Type B pancreatic cell (in vitro differentiated cells): ENCODE data around the gene OR2K2. TPM values are rescaled to one million over a fixed set of nuclear protein-coding genes. Genes with fewer than 3 reads are reported as not detected.
A peak's percentile ranks its signal among the peaks of the same experiment; 100 is the strongest.
"Not testable (repeated sequence)": the region's sequence is repeated elsewhere in the genome, so short reads cannot be mapped to it uniquely, and the experiment has no call there.

Experiments
- DNase-seq: peaks from one replicate; pipeline ENCODE4 v3.0.0; 2021; ENCODE audit warnings: mixed read lengths; ENCODE audit not compliant: unreplicated experiment; ENCODE audit errors: extremely low spot score
- H3K27ac Mint-ChIP-seq: 2 replicates; pipeline ENCODE4 v1.8.0; 2021; ENCODE audit warnings: mild to moderate bottlenecking, mixed read lengths
- H3K27me3 Mint-ChIP-seq: 2 replicates; pipeline ENCODE4 v1.8.0; 2021; ENCODE audit warnings: mixed read lengths
- H3K36me3 Mint-ChIP-seq: 2 replicates; pipeline ENCODE4 v1.8.0; 2021; ENCODE audit warnings: mixed read lengths
- H3K4me1 Mint-ChIP-seq: one replicate; pipeline ENCODE4 v1.8.0; 2021; ENCODE audit warnings: mixed read lengths; ENCODE audit not compliant: unreplicated experiment
- H3K4me3 Mint-ChIP-seq: 2 replicates; pipeline ENCODE4 v1.8.0; 2021; ENCODE audit warnings: mild to moderate bottlenecking, mixed read lengths
- H3K9me3 Mint-ChIP-seq: 2 replicates; pipeline ENCODE4 v1.8.0; 2021; ENCODE audit warnings: mixed read lengths
- CTCF ChIP-seq: fragments of 200-600 bp; sonication (generic); conservative IDR thresholded peaks from 2 replicates; pipeline ENCODE4 v1.5.0; 2021; ENCODE audit warnings: antibody characterized with exemption, mild to moderate bottlenecking
- total RNA-seq: library from RNA; stranded (reverse); gene quantifications from 2 replicates; pipeline ENCODE4 v1.2.1, GENCODE V29; 2021; ENCODE audit warnings: low replicate concordance

The OR2K2 gene
- total RNA-seq, 1 donor from 2014 or later: not detected

GRCh38 chr9:111301195-111301594, 28.8 kb downstream of the OR2K2 start:
- Mint-ChIP-seq H3K36me3 (no peaks in the 10 kb centered on the region), H3K27me3 (peaks cover 8% of the 10 kb centered on the region), H3K27ac (no peak overlapping the region), H3K4me1 (peaks cover 12% of the 10 kb centered on the region), H3K9me3 (no peaks in the 10 kb centered on the region), H3K4me3 (no peak overlapping the region)
- no peak for DNase-seq
- no peak for TF ChIP-seq CTCF

DNA sequence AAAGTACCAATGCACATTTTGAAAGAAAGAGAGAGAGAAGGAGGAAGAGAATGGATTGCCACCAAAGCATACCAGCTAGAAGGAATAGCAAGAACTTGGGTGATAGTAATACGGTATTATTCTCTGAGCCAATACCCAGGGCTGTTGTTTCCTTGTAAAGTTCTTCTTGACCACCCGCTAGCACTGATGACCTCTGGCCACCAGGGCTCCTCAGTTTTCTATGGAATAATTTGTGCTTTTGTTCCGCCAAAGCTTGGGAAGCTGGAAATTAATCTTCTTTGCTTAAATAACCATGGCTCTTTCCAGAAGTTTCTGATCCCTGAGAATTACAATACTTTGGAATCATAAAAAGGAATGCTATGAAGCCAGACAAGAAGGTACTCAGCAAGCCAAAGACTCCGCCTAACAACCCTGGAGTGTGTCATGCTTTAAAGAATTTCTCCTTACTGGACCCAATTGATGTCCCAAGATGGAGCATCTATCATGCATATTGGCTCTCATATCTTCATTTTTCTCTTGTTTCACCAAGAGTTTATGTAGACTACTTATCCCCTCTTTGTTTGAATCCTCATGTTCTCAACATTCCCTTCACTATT, 29.8 kb downstream of the OR2K2 start:
- H3K4me1 Mint-ChIP-seq: peaks cover 12% of the 10 kb centered on the region
- no peaks in the 10 kb centered on the region for H3K36me3 Mint-ChIP-seq
- peak; percentile 39 for TF ChIP-seq CTCF
- H3K4me3 Mint-ChIP-seq: no peak overlapping the region
- H3K9me3 Mint-ChIP-seq: no peaks in the 10 kb centered on the region
- DNase-seq: no peak
- H3K27ac Mint-ChIP-seq: no peak overlapping the region
- H3K27me3 Mint-ChIP-seq: peaks cover 8% of the 10 kb centered on the region

DNA sequence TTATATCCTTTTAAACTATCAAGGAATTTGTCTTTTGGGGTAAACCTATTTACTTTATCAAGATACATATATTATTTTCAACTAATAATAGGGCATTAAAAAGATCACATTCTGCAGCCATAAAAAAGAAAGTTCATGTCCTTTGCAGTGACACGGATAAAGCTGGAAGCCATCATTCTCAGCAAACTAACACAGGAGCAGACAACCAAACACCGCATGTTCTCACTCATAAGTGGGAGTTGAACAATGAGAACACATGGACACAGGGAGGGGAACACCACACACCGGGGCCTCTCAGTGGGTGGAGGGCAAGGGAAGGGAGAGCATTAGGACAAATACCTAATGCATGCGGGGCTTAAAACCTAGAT, 30.4 kb downstream of the OR2K2 start:
- H3K27ac Mint-ChIP-seq, DNase-seq, H3K4me3 Mint-ChIP-seq, H3K27me3 Mint-ChIP-seq, H3K36me3 Mint-ChIP-seq, H3K9me3 Mint-ChIP-seq: not testable (repeated sequence)
- TF ChIP-seq CTCF: peak; percentile 30
- H3K4me1 Mint-ChIP-seq: peaks cover 12% of the 10 kb centered on the region

- no peak overlapping the region for H3K27ac Mint-ChIP-seq
- H3K27me3 Mint-ChIP-seq: peaks cover 8% of the 10 kb centered on the region
- no peaks in the 10 kb centered on the region for H3K9me3 Mint-ChIP-seq
- H3K36me3 Mint-ChIP-seq: no peaks in the 10 kb centered on the region
- peaks cover 12% of the 10 kb centered on the region for H3K4me1 Mint-ChIP-seq
- peak; percentile 95 for TF ChIP-seq CTCF
- DNase-seq: no peak
- peak overlapping the region; percentile 3 for H3K4me3 Mint-ChIP-seq
These were observed 31.1 kb downstream of the OR2K2 start for GRCh38 chr9:111298731-111299598.

DNA sequence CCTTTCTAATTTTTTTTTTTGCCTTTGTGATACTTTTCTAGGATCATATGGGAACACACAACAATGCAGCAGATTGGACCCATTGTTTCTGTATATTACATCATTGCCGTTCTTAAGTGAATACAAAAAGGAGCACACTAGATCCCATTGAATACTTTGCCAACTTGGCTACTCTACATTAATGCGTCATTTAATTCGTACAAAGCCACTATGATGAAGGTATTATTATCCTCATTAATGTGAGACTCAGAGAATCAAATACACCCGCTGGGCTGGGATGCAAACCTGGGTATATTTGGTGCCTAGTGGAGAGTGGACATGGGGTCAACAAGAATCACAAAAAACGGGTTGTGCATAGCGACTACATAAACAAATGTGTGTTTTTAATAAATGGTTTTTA, 31.9 kb downstream of the OR2K2 start:
- no peaks in the 10 kb centered on the region for H3K9me3 Mint-ChIP-seq
- no peak for TF ChIP-seq CTCF

More for the DNA sequence above, 31.9 kb downstream of the OR2K2 start:
- H3K27me3 Mint-ChIP-seq: peaks cover 8% of the 10 kb centered on the region
- peaks cover 12% of the 10 kb centered on the region for H3K4me1 Mint-ChIP-seq
- H3K4me3 Mint-ChIP-seq: no peak overlapping the region
- no peak for DNase-seq
- no peak overlapping the region for H3K27ac Mint-ChIP-seq
- H3K36me3 Mint-ChIP-seq: no peaks in the 10 kb centered on the region
